Tibial artery (tissue), 4 donors: ENCODE results near the gene ACER3.
"Not testable (repeated sequence)": the region's sequence is repeated elsewhere in the genome, so short reads cannot be mapped to it uniquely, and the experiment has no call there.

Source experiments
- DNase-seq, 2 donors: peaks; one replicate each; pipeline ENCODE4 v3.0.0-alpha.2; 2019
- H3K27ac ChIP-seq, 2 donors: fragments of 200-600 bp; sonication (generic) in 1 of 2; 1 replicate in 1 of 2; 2 replicates in 1 of 2; pipeline ENCODE4 v1.5.1; 2018 to 2019; ENCODE audit warnings: mild to moderate bottlenecking in 1 of 2
- H3K27me3 ChIP-seq, 2 donors: fragments of 200-600 bp; sonication (generic) in 1 of 2; one replicate each; pipeline versions ENCODE4 v1.5.1 to v1.6.0; 2016 to 2019
- H3K36me3 ChIP-seq, 3 donors: fragments of 200-600 bp; sonication (generic) in 2 of 3; one replicate each; pipeline ENCODE4 v1.5.1; 2016 to 2019; ENCODE audit warnings: mild to moderate bottlenecking in 2 of 3
- H3K4me1 ChIP-seq, 4 donors: fragments of 200-600 bp; sonication (generic) in 2 of 4; 1 replicate in 3 of 4; 2 replicates in 1 of 4; pipeline ENCODE4 v1.5.1; 2016 to 2019
- H3K4me3 ChIP-seq, 2 donors: fragments of 200-600 bp; sonication (generic) in 1 of 2; 1 replicate in 1 of 2; 2 replicates in 1 of 2; pipeline ENCODE4 v1.5.1; 2018 to 2019; ENCODE audit warnings: mild to moderate bottlenecking in 2 of 2
- H3K9me3 ChIP-seq, 3 donors: fragments of 200-600 bp; sonication (generic) in 1 of 3; one replicate each; pipeline ENCODE4 v1.5.1; 2016 to 2019
- CTCF ChIP-seq, 2 experiments: fragments of 200-600 bp in 1 of 2; fragments of 450-650 bp in 1 of 2; IDR thresholded peaks; one replicate each; pipeline ENCODE4 v1.5.1; 2017 to 2019; ENCODE audit warnings: antibody characterized with exemption in 2 of 2, mild to moderate bottlenecking in 1 of 2, moderate library complexity in 1 of 2
- intact Hi-C: fragments of 100-400 bp; cut with DNase I; formaldehyde crosslinking; loops from one replicate; pipeline ENCODE4 v1.15.0; 2023; ENCODE audit warnings: low total_unique reads

ACER3 gene

GRCh38 chr11:77056814-77057402 lies 196.2 kb downstream of the ACER3 start:
- Histone ChIP-seq H3K4me1 (no peaks in the 10 kb centered on the region), H3K27me3 (peaks cover 0 to 5% of the 10 kb centered on the region in 2 donors), H3K27ac (no peak overlapping the region), H3K4me3 (no peak overlapping the region), H3K9me3 (peaks cover 0 to 18% (median 14%) of the 10 kb centered on the region in 3 donors), H3K36me3 (no peaks in the 10 kb centered on the region)
- intact Hi-C loops, result no loop called here
- TF ChIP-seq CTCF (IDR thresholded peaks at IDR 0.05), result no peak
- DNase-seq, result no peak

- peak in 1 of 2 donors; percentile 28 for DNase-seq
- intact Hi-C loops, result no loop called here
- TF ChIP-seq CTCF (IDR thresholded peaks at IDR 0.05), result no peak
- Histone ChIP-seq H3K9me3 (peaks cover 0 to 18% (median 14%) of the 10 kb centered on the region in 3 donors), H3K4me3 (no peak overlapping the region), H3K36me3 (no peaks in the 10 kb centered on the region), H3K27me3 (peaks cover 0 to 5% of the 10 kb centered on the region in 2 donors), H3K27ac (no peak overlapping the region), H3K4me1 (no peaks in the 10 kb centered on the region)
These were observed 197.3 kb downstream of the ACER3 start for GRCh38 chr11:77057938-77058474.

- H3K27ac ChIP-seq, result no peak overlapping the region
- H3K4me3 ChIP-seq, result no peak overlapping the region
- no peaks in the 10 kb centered on the region for H3K4me1 ChIP-seq
- no peaks in the 10 kb centered on the region for H3K36me3 ChIP-seq
- intact Hi-C loops, result no loop called here
- H3K27me3 ChIP-seq, result peaks cover 0 to 5% of the 10 kb centered on the region in 2 donors
- H3K9me3 ChIP-seq, result peaks cover 0 to 18% (median 14%) of the 10 kb centered on the region in 3 donors
- DNase-seq, result no peak
- no peak for TF ChIP-seq CTCF (IDR thresholded peaks at IDR 0.05)
These were observed 198.2 kb downstream of the ACER3 start for GRCh38 chr11:77058900-77059299.

GRCh38 chr11:77059806-77060205 lies 199.1 kb downstream of the ACER3 start:
- H3K9me3 ChIP-seq, result peaks cover 0 to 18% (median 14%) of the 10 kb centered on the region in 3 donors
- intact Hi-C loops, result loop anchor here (10.0 kb wide), 2 partner anchors 275 to 615 kb away; partner anchors contain the start of genes EMSY and TSKU
- peaks cover 0 to 5% of the 10 kb centered on the region in 2 donors for H3K27me3 ChIP-seq
- DNase-seq, result no peak
- H3K36me3 ChIP-seq, result no peaks in the 10 kb centered on the region
- H3K4me3 ChIP-seq, result no peak overlapping the region
- no peak overlapping the region for H3K27ac ChIP-seq
- no peak for TF ChIP-seq CTCF (IDR thresholded peaks at IDR 0.05)
- no peaks in the 10 kb centered on the region for H3K4me1 ChIP-seq

- H3K9me3 ChIP-seq, result peaks cover 0 to 18% (median 14%) of the 10 kb centered on the region in 3 donors
- intact Hi-C loops, result loop anchor here (10.0 kb wide), 2 partner anchors 275 to 615 kb away; partner anchors contain the start of genes EMSY and TSKU
- H3K4me1 ChIP-seq, result no peaks in the 10 kb centered on the region
- no peaks in the 10 kb centered on the region for H3K36me3 ChIP-seq
- DNase-seq, result peak in 1 of 2 donors; percentile 10
- H3K4me3 ChIP-seq, result no peak overlapping the region
- peaks cover 0 to 5% of the 10 kb centered on the region in 2 donors for H3K27me3 ChIP-seq
- no peak overlapping the region for H3K27ac ChIP-seq
- TF ChIP-seq CTCF (IDR thresholded peaks at IDR 0.05), result no peak
These were observed 199.5 kb downstream of the ACER3 start for GRCh38 chr11:77060234-77060633.

GRCh38 chr11:77061258-77061657 lies 200.5 kb downstream of the ACER3 start:
- H3K9me3 ChIP-seq, result peaks cover 0 to 12% (median 8%) of the 10 kb centered on the region in 3 donors
- DNase-seq, H3K4me1 ChIP-seq, H3K27ac ChIP-seq, H3K4me3 ChIP-seq, H3K36me3 ChIP-seq, H3K27me3 ChIP-seq: not testable (repeated sequence)
- intact Hi-C loops, result loop anchor here (10.0 kb wide), 2 partner anchors 276 to 616 kb away; partner anchors contain the start of genes EMSY and TSKU
